ENCODE results near the gene UIMC1. TPM values are rescaled to one million over a fixed set of nuclear protein-coding genes. Genes with fewer than 3 reads are reported as not detected.

Gene UIMC1
- total and polyA plus RNA-seq, 2 of the 13 experiments (the other 11 are each of a cell fraction or from before 2014, with no cell fraction given), result 18.9 to 32.7 TPM

DNA sequence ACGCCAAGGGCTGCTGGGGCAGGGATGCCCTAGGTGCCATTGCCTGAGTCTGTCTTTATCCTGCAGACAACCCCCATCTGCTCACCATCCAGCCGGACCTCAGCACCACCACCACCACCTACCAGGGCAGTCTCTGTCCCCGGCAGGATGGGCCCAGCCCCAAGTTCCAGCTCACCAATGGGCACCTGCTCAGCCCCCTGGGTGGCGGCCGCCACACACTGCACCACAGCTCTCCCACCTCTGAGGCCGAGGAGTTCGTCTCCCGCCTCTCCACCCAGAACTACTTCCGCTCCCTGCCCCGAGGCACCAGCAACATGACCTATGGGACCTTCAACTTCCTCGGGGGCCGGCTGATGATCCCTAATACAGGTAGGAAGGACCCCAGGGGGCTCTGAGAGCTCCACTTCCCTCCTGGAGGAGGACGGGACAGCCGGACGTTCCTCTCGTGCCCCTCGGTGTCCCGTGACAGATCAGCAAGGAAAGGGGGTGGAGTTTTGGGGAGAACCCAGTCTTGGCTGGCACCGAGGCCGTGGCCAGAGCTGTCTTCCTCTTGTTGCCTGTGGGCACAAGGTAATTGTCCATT is 132.3 kb downstream of the UIMC1 start:
- no peaks in the 10 kb centered on the region for H3K9me3 ChIP-seq (ENCODE audit: low read length)
- H3K9ac ChIP-seq (ENCODE audit: insufficient read depth, low read depth, low read length), result no peak overlapping the region
- intact Hi-C loops (cut with micrococcal nuclease; ENCODE audit: unreplicated experiment) (no loop called here), in situ Hi-C loops (cut with HindIII; ENCODE audit: extremely low pct_ligation_motif_present, low pct_unique_long_range_greater_than_20kb) (no loop called here)
- FAIRE-seq, result no peak
- 0 out of 2 replicates have a peak overlapping the region, but pooled peaks have one; percentile 32 for H3K4me2 ChIP-seq (ENCODE audit: low read depth, low read length)
- ChIA-PET CTCF (ENCODE audit: low intra/inter-chr PET ratio, low total read pairs) (no interaction called here), POLR2A (interaction anchor here (1.4 kb wide), 1 partner anchor 227 kb away, joined by 3 read pairs; the partner anchor contains the start of gene TSPAN17)
- H3K4me3 ChIP-seq (replicated peaks in 1 of 3; ENCODE audit: insufficient read depth in 1 of 3, low read depth in 2 of 3, low read length in 3 of 3), result peak overlapping the region in 1 of 3 experiments; percentile 10; a peak in 1 of 6 replicates
- H4K20me1 ChIP-seq (ENCODE audit: insufficient read depth, low read length), result no peaks in the 10 kb centered on the region
- ATAC-seq, result no peak
- H3K4me1 ChIP-seq (ENCODE audit: insufficient read depth, low read length), result peaks cover 8% of the 10 kb centered on the region; the same call in 1 of the 2 replicates
- H3K27me3 ChIP-seq (ENCODE audit: control insufficient read depth in 1 of 2, insufficient read depth in 2 of 2, low read length in 2 of 2), result peaks cover 24 to 63% of the 10 kb centered on the region in 2 experiments; a peak in 4 of 5 replicates
- whole genome bisulfite sequencing (ENCODE audit: low lambda C conversion rate), result 19% methylated on average over 12 of the region's 20 CpGs
- H3K27ac ChIP-seq (ENCODE audit: extremely low read length, insufficient read depth, low read length), result no peak overlapping the region
- BruUV-seq (replicated peaks), result no TSS peak
- H3K36me3 ChIP-seq (replicated peaks in 1 of 2; ENCODE audit: control insufficient read depth in 1 of 2, insufficient read depth in 2 of 2, low read length in 2 of 2), result no peaks in the 10 kb centered on the region
- no peaks in the 10 kb centered on the region for H3K79me2 ChIP-seq (ENCODE audit: insufficient read depth, low read length)
- H2AFZ ChIP-seq (ENCODE audit: low read length), result no peak overlapping the region
- no peak for DNase-seq (ENCODE audit: low spot score)
- TF ChIP-seq CTCF (CRISPR knock-in tag; IDR thresholded peaks at IDR 0.05) (no peak), ZNF781 (CRISPR knock-in tag; IDR thresholded peaks at IDR 0.05; ENCODE audit: borderline replicate concordance, not compliant biosample characterization) (no peak), KLF15 (CRISPR knock-in tag; IDR thresholded peaks at IDR 0.05; ENCODE audit: borderline replicate concordance) (no peak), HNF4G (IDR thresholded peaks at IDR 0.05; ENCODE audit: borderline replicate concordance, low read depth, low read length) (no peak), HNF4G (CRISPR knock-in tag; IDR thresholded peaks at IDR 0.05; ENCODE audit: borderline replicate concordance, low read depth) (no peak), YY1 (IDR thresholded peaks at IDR 0.05; ENCODE audit: insufficient read depth, insufficient replicate concordance, low read depth, low read length) (no peak), ZZZ3 (CRISPR knock-in tag; IDR thresholded peaks at IDR 0.05; ENCODE audit: borderline replicate concordance) (no peak), ZNF224 (CRISPR knock-in tag; IDR thresholded peaks at IDR 0.05) (no peak), KLF12 (CRISPR knock-in tag; IDR thresholded peaks at IDR 0.05; ENCODE audit: borderline replicate concordance) (no peak), IRX3 (CRISPR knock-in tag; IDR thresholded peaks at IDR 0.05; ENCODE audit: borderline replicate concordance, low read depth) (no peak), SRSF9 (IDR thresholded peaks at IDR 0.05; ENCODE audit: borderline replicate concordance, insufficient read depth, low read depth, low read length, poor library complexity, severe bottlenecking) (no peak), YEATS4 (CRISPR knock-in tag; IDR thresholded peaks at IDR 0.05; ENCODE audit: borderline replicate concordance) (no peak), NRL (CRISPR knock-in tag; IDR thresholded peaks at IDR 0.05; ENCODE audit: borderline replicate concordance) (no peak), STAT5B (CRISPR knock-in tag; IDR thresholded peaks at IDR 0.05) (no peak), ZNF770 (CRISPR knock-in tag; IDR thresholded peaks at IDR 0.05) (no peak), EHMT2 (IDR thresholded peaks at IDR 0.05; ENCODE audit: borderline replicate concordance, low read depth, low read length) (no peak)
- TF ChIP-seq, protein P1, sequence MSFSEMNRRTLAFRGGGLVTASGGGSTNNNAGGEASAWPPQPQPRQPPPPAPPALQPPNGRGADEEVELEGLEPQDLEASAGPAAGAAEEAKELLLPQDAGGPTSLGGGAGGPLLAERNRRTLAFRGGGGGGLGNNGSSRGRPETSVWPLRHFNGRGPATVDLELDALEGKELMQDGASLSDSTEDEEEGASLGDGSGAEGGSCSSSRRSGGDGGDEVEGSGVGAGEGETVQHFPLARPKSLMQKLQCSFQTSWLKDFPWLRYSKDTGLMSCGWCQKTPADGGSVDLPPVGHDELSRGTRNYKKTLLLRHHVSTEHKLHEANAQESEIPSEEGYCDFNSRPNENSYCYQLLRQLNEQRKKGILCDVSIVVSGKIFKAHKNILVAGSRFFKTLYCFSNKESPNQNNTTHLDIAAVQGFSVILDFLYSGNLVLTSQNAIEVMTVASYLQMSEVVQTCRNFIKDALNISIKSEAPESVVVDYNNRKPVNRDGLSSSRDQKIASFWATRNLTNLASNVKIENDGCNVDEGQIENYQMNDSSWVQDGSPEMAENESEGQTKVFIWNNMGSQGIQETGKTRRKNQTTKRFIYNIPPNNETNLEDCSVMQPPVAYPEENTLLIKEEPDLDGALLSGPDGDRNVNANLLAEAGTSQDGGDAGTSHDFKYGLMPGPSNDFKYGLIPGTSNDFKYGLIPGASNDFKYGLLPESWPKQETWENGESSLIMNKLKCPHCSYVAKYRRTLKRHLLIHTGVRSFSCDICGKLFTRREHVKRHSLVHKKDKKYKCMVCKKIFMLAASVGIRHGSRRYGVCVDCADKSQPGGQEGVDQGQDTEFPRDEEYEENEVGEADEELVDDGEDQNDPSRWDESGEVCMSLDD (CRISPR knock-in tag; IDR thresholded peaks at IDR 0.05; ENCODE audit: borderline replicate concordance), result no peak
